ENCODE results near the gene RAB28.

DNA sequence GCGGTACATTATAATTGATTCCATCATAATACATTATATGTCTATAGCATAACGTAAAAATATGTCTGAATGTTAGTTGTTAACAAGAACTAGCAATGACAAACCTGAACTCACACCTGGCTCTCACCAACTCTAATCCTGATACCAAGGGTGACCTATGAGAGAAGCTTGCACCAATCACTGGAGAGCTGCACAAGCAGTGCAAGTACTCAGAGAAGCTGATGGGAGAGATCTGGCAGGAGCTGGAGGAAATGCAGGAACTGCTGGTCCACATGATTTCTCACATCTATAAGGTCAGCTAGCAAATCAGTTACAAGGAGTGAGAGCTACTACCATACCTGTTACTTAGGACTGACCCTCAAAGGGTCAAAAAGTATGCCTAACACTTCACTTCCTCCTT lies 74.8 kb downstream of the RAB28 start:
- TF ChIP-seq, protein P1, sequence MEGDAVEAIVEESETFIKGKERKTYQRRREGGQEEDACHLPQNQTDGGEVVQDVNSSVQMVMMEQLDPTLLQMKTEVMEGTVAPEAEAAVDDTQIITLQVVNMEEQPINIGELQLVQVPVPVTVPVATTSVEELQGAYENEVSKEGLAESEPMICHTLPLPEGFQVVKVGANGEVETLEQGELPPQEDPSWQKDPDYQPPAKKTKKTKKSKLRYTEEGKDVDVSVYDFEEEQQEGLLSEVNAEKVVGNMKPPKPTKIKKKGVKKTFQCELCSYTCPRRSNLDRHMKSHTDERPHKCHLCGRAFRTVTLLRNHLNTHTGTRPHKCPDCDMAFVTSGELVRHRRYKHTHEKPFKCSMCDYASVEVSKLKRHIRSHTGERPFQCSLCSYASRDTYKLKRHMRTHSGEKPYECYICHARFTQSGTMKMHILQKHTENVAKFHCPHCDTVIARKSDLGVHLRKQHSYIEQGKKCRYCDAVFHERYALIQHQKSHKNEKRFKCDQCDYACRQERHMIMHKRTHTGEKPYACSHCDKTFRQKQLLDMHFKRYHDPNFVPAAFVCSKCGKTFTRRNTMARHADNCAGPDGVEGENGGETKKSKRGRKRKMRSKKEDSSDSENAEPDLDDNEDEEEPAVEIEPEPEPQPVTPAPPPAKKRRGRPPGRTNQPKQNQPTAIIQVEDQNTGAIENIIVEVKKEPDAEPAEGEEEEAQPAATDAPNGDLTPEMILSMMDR (IDR thresholded peaks at IDR 0.05; ENCODE audit: low read depth, low read length) = no peak
- no peak for TF ChIP-seq EZH2phosphoT487 (IDR thresholded peaks at IDR 0.05; ENCODE audit: low read depth)
